HG02852 (cell line): ENCODE data around the gene USH2A.
"Not testable (repeated sequence)": the region's sequence is repeated elsewhere in the genome, so short reads cannot be mapped to it uniquely, and the experiment has no call there.

Source experiments
- ATAC-seq: cut with Tn5 transposase; IDR thresholded peaks from one replicate; pipeline ENCODE4 v1.9.1; 2021; ENCODE audit warnings: mild to moderate bottlenecking, moderate library complexity; ENCODE audit not compliant: unreplicated experiment

USH2A gene

GRCh38 chr1:216201946-216202345, 221.3 kb downstream of the USH2A start:
- no peak for ATAC-seq

DNA sequence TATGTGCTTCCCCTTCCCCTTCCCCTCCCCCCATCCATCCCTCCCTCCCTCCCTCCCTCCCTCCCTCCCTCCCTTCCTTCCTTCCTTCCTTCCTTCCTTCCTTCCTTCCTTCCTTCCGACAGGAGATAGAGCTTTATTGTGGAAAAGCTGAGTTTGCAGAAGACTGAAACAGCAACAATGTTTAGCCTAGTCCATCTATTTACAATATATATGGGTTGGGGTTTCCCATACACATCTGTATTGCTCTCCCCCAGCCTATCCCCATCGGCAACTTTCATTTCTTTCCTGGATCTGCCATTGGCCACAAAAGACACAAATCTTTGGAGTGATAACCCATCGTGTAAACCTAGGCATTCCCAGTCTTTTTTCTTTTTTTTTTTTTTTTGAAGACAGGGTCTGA, 222.3 kb downstream of the USH2A start:
- ATAC-seq: no peak

- ATAC-seq: no peak
These were observed 228.5 kb downstream of the USH2A start for GRCh38 chr1:216194721-216195120.

DNA sequence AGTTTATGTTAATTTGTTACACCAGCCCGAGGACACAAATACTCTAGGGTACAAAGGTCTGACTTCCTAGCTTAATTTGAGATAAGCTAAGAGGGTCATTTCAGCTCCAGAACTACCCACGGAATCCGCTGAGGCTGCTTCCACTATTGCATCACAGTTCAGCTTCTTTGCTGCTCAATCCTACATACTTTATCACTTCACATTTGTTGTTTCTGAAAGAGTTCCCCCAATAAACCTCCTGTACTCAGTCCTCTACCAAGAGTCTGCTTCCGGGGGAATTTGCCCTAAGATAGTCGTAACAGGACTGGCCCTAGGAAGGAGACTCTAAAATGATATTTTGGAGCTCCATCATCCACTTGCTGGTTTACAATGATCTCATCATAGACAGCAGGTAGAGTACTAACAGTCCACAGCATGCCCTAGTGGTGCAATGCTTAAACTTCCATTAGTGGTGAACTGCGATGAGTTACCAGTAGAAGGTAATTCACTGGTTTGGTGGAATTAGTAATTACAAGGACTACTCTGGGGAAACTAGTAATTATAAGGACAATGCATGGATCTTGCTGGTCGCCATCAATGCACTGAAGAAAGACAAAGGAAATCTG, 229.3 kb downstream of the USH2A start:
- ATAC-seq: no peak

- ATAC-seq: no peak
These were observed 232.8 kb downstream of the USH2A start for GRCh38 chr1:216190438-216190837.

GRCh38 chr1:216186816-216187215, 236.4 kb downstream of the USH2A start:
- ATAC-seq: no peak

DNA sequence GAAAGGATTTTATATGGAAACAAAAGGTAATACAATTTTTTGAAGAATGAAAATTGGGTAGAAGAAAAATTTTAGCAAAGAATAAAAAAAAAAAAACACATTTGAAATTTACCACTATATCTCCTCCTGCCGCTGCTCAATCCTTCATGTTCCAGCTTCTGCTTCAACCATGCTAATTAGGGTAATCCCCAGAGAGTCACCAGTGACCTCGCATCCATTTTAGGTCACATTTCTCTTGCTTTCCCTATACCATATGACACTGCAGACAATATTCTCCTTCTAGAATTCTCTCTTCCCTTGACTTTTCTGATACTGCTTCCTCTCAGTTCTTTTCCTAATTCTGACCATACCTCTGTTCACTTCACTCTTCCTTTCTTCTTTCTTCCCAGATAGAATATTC, 237.1 kb downstream of the USH2A start:
- ATAC-seq: no peak

GRCh38 chr1:216184126-216184680, 239.0 kb downstream of the USH2A start:
- ATAC-seq: no peak

- ATAC-seq: no peak
These were observed 239.8 kb downstream of the USH2A start for GRCh38 chr1:216183454-216183853.

GRCh38 chr1:216183007-216183406, 240.2 kb downstream of the USH2A start:
- ATAC-seq: no peak

DNA sequence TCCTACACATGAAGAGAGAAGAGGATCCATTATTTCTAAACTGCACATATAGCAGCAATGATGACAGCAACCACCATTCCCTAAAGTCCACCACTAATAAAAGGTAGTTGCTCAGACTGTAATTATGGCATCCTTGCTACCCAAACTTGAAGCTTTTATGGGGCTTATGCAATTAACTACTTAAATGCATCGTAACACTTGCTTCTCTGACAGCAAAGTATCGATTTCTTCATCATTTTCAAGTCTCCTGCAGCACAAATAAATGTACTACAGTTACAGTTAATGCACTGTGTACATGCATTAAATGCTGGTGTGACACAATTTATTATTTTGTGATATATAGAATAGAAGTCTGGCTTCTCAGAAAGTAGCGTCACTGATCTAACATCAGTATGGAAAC, 241.7 kb downstream of the USH2A start:
- no peak for ATAC-seq

DNA sequence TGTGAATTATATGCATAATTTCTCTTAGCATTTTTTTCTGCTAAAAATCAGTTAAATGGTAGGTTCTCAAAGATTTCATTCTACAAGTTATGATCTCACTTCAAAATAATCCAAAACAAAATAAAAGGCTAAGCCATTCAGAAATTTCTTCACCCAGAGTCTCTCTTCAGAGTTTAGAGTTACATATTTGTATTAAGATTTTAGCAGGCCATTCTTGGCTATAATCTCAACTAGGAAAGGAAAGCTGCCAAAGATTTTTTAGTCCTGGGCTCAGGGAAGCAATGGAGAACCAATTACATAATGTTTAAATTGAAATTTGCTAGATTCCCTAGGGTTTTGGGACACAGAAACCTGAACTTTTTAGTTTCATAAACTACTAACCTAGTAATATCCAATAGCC, 245.0 kb downstream of the USH2A start:
- no peak for ATAC-seq

GRCh38 chr1:216176970-216177369, 246.3 kb downstream of the USH2A start:
- no peak for ATAC-seq

DNA sequence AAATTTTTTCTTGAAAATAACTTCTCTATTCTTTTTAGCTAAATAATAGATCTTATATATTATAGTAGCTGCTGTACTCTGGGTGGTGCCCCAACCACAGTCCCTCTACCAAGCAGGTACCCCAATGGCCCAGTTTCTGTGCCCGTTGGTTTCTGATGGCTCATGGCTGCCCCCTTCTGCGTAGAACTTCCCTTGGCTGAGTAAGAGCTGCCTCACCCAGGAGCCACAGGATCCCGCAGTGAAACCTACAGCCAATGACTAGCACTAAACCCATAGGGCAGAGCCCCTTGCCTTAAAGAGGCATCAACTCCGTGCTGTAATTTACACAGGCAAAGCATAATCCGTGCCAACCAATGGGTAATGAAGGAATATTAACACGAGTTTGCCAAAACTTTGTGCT, 247.5 kb downstream of the USH2A start:
- ATAC-seq: no peak

GRCh38 chr1:216173376-216173995, 249.8 kb downstream of the USH2A start:
- ATAC-seq: no peak

- no peak for ATAC-seq
These were observed 253.9 kb downstream of the USH2A start for GRCh38 chr1:216169351-216169750.

DNA sequence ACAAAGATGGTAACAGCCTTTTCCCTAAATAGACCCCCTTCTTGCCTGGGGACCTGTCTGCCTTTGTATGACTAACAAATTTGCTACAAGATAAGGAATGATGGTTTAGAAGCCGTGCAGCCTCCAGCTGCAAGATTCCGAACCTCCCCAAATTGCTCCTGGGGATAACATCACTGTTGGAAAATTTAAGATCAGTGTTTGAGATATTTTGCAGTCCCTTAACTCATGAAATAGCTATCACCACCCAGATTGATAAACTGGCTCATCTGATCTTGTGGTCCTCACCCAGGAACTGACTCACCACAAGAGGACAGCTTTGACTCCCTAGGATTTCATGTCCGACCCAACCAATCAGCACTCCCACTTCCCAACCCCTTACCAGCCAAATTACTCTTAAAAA, 254.7 kb downstream of the USH2A start:
- ATAC-seq: no peak

GRCh38 chr1:216154063-216154462, 269.2 kb downstream of the USH2A start:
- no peak for ATAC-seq

DNA sequence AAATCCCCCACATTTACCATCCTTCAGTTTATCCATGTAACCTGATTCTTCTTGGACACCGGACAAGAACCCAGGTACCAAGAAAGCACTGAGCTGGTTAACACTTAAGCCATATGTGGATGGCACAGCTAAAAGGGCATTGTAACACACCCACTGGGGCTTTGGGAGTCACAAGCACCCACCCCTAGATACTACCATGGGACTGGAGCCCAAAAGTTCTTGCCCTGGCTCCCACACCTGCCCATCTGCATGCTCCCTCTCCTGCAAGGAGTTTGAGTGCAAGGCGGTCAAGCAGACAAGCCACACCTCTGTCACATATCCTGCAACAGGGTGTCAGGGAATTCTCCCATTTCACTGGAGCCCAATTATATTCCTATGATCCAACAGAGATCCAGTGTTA, 270.1 kb downstream of the USH2A start:
- no peak for ATAC-seq

DNA sequence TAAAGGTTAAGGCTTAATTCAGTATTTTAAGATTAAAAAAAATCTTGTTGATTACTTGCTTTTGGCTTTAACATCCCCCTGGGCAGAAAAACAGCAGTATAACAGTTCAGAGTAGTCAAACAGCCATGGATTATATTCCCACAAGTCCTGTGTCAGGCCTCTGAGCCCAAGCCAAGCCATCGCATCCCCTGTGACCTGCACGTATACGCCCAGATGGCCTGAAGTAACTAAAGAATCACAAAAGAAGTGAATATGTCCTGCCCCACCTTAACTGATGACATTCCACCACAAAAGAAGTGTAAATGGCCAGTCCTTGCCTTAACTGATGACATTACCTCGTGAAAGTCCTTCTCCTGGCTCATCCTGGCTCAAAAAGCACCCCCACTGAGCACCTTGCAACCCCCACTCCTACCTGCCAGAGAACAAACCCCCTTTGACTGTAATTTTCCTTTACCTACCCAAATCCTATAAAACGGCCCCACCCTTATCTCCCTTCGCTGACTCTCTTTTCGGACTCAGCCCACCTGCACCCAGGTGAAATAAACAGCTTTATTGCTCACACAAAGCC, 277.7 kb downstream of the USH2A start:
- ATAC-seq: not testable (repeated sequence)

DNA sequence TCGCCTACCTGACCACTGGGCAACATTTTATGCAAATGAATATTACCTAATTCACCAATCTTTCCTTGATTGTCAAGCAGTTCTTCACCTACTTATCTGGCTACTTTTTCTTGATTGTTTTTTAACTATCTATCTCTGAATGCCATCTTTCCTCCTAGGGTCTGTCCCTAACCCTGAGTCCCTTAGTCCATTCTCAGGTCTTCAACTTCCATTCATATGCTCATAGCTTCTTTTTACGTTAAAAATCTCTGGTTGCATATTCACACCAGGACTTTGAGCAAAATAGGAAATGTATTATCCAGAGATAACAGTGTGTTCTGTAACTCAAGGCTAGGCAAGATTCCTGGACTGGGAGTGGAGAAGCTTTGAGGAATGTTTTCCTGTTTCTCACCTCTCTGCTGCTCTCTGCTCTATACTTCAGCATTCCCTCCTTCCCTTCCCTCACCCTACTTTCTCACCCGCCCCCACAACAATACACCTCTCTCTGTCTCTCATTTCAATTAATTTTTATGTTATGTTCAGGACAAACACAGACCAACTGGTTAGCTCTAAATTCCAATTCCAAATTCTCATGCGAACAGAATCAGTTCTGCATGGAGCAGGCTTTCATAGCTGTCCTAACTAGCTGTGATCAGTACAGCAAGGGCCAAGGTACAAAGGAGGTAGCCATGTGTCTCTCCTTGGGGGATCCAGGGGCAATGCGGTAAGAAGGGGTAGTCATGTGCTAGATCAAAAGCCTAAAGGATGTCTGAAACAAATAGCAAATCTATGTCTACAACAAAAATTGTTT, 278.4 kb downstream of the USH2A start:
- no peak for ATAC-seq

DNA sequence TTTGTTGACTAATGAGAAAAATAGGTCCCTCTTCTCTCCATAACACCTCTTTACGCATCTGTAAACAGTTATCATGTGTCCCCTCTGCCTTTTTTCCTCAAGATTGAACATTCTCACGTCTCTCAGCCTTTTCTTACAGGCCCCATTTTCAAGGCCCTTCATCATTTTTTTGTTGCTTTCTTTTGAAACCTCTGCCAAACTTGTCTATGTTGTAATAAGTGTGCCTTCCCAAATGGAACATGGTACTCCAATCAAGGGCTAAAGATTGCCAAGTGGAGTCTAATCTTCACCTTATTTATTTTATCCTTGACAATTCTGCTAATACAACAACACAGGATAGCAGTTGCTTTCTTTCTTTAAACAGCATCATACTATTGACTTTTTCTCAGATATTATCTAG, 280.3 kb downstream of the USH2A start:
- no peak for ATAC-seq
